ENCODE measurements around the gene FHOD1.

- no peak for TF ChIP-seq CTCF (conservative IDR thresholded peaks at IDR 0.05; ENCODE audit: low read length)
- TF ChIP-seq EZH2phosphoT487 (IDR thresholded peaks at IDR 0.05; ENCODE audit: borderline replicate concordance, low read depth, low read length), result no peak
These were observed 30.4 kb downstream of the FHOD1 start for GRCh38 chr16:67216612-67217490.

Measured in OCI-LY7 (cell line).